Measurements from ENCODE around the gene LGR4.
"Not testable (repeated sequence)": the region's sequence is repeated elsewhere in the genome, so short reads cannot be mapped to it uniquely, and the experiment has no call there.

LGR4 gene

GRCh38 chr11:27370374-27370773 is 102.2 kb downstream of the LGR4 start:
- DNase-seq: no peak

GRCh38 chr11:27367881-27368280 is 104.7 kb downstream of the LGR4 start:
- no peak for DNase-seq

DNA sequence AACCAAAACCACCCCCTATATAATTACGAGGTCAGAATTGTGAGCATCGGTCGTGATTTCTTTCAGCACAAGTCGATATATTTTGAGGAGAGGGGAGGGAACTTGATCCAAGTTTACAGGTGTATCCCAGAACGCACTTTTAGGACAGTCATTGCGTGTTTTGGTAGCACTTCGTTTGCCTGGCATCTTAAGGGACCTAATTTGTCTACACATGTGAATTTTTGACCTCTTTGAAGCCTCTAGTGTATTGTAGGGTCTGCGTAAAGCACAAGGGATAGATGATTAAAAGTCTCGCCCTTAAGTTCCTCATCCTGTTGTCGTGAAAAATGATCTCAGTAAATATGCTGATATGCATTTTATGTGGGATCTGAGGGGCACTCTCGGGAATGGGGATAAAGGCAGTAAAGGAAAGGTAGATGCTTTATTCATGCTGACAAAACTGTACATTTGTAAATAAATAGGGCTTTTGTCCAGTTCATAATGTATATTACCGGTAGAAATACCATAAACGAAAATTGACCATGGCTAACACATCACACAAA is 108.9 kb downstream of the LGR4 start:
- no peak for DNase-seq

DNA sequence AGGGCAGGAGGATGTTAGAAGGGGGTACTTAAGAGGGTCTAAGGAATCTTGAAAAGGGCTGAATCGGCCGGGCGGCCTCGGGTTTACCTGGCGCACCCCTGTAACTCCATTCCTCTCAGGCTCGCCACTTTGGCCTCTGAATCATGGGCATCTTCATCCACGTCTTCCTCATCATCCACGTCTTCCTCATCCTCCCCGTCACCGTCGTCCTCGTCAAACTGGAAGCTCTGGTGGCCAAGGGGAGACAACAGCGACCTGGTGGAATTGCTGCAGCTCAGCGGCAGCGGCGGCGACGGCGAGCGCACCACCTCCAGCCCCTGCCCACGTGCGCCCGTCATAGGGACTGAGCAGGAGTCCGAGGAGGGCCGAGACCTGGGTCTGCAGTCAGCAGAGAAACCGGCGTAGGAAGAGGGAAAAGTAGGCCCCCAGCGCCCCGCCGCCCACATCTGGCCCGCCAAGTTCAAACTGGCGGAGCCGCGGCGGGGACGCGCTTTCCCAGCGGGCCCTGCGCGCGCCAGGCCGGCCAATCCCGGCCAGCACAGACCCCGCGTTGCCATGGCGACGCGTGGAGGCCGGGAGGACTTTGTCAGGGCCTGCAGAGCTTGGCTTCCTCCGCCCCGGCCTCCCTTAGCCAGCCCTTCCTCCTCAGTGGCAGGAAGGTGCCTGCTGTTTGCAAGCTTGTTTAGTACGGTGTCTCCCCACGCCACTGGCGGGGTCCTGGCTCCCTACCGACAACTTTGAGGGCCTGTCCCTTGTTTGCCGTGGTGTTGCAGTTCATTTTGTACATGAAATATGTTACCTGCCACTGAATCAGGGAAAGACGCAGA is 109.6 kb downstream of the LGR4 start, which contains the start of gene CCDC34:
TSS of gene CCDC34 (minus strand) at position 467 of the 827 bp plus-strand sequence. CDS start at position 446, 21 bp downstream.
- peak; percentile 93 for DNase-seq

DNA sequence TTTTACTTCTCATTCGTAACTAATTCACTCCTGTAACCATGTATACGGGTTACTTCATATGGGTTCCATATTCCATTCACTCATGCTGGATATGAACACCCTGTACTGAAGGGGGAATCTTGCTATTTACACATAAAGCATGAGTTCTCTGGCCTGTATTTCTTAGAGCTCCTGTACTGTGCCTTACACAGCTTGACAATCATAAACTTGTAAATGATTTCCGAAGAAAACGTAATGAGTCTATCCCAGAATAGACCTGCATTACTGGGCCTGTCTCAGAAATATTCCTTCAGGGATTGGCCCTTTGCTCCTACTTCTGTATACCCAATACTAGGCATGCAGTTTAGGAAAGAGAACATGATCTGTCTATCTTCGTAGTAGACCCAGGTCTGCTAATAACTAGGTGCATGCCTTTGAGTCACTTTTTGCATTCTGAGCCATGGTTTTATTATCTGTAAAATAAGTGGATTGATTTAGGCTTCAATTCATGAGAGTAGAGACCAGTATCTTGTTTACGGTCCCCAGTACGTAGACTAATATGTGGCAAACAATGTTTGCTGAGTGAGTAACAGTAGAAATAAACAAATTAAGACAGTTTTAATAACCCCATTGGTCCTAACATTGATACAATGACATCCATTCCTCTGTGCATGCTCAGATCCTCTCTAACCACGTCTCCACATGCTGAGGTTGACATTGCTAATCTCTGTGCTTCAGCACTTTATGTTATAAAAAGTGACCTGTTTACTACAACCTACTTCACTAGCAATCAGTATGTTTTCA is 110.8 kb downstream of the LGR4 start:
- DNase-seq: no peak

DNA sequence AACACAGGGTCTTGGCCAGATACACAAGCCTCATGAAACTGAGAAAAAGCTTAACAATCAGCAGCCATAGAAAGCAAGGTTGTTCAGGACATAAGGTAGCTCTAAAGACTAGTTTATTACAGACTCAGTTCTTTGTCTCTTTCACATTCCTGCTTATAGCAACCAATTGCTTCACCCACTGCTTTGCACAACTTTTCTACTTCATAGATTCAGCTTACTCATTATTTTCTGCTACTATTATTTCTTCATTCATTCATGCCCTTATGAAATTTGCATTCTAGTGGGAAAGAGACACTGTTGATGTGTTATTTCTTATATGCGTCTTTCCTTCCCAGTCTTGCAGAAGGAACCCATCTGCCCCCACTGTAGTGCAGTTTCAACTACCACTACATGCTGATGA is 114.3 kb downstream of the LGR4 start:
- DNase-seq: no peak

DNA sequence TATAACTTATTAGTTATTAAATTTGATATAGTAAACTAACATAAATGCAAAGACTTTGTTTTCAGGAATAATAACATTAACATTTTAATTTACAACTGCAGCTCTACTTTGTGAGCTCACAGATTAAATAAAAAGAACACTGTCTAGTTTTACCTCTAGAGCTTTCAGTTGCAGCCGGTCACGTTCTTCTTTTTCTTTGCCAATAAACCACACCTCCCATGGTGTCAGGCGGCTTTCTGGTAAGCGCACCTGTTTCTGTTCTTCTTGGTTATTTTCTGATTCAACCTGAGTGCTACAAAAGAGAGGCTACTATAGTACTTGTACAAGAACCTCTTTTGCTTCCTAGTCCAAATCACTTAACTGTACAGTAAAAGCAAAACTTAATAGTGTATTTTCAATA is 115.3 kb downstream of the LGR4 start:
- no peak for DNase-seq

DNA sequence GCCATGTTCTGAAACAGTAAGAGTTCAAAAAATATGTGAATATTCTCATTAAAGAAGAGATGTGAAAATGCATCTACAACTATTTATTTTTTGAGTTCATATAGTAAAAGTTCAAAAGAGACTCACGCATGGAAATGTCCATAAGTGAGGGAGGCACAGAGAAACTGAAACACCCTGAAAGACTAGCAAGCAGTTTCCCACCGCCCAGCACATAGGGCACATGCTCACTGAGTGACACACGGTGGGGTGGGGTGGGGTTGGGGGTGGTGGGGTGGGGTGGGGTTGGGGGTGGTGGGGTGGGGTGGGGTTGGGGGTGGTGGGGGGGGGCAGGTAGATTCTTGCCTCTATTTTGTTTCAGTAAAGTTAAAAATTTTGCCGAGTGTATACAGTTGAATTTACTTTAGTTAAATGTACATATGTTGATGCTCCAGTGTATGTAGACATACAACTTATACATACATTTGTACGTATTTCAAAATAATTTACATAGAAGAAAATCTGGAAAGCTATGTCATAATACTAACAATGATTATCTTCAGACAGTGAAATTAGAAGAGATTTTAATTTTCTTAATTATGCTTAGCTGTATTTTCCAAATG is 115.9 kb downstream of the LGR4 start:
- no peak for DNase-seq

DNA sequence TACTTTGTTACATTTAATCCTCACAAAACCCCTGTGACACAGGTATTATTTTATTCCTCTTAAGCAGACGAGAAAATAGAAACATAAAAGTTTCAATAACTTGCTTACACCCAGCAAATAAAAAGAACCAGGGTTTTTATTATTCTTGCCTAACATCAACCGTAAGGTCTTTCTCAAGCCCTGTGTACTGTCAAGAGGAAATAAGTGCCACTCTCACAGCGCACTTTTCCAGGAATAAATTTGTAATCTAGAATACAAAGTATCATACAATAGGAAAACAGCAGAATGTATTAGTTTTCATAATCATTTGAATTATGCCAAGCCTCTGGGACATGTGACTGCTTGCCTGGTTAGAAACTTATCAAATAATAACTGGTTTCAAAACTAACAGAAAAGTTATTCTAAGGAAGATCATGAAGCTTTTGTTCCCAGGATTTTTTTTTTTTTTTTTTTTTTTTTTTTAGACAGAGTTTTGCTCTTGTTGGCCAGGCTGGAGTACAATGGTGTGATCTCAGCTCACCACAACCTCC is 117.0 kb downstream of the LGR4 start:
- no peak for DNase-seq

DNA sequence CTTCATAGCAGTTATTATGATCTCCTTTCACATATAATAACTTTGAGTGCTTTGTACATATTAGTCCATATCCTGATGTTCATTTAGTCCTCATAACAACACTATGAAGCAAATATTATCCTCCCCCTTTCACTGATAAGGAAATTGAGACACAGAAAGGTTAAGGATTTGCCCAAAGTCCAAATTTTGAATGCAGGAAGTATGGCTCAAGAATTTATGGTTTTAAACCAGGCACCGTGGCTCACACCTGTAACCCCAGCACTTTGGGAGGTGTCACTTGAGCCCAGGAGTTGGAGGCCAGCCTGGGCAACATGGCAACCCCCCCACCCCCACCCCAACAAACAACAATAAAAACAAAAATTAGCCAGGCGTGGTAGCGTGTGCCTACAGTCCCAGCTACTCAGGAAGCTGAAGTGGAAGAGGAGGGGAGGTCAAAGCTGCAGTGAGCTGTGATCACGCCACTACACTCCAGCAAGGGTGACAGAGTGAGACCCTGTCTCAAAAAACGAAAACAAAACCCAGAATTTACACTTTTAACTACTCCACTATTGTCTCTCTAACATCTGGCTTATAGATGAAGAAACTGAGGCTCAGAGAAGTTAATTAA is 118.1 kb downstream of the LGR4 start:
- DNase-seq: no peak

DNA sequence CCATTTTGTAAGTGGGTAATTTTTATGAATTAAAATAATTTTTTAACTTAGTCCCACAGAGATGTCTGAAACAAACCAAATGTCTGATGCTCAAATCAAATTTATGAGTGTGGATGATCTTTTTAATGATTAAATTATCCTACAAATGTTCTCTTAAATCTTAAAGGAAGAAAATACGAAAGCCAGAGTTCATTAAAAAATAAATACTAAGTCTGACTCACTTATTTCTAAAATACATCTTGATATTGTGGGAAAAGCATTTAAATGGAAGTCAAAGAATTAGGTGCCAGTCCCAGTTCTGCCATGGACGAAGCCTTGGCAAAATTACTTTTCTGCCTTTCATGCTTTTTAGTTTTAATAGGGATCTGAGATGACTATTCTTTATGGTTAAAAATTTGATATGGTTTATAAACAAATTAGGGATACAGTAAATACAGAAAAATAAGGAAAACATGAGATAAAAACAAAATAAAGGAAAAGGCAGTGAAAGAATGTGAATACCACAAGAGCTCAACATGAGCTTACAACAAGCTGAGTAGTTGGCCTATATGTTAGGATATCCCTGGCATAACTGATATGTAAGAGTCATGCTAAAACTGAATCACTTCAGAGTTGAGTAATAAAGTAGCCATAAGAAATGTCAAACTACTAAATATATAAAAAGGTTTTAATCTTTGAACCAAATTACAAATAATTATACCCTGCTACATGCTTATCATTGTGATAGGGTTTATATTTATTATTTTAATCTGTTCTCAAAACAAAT is 118.8 kb downstream of the LGR4 start:
- no peak for DNase-seq

GRCh38 chr11:27352781-27353180 is 119.8 kb downstream of the LGR4 start:
- DNase-seq: no peak

- no peak for DNase-seq
Measured at GRCh38 chr11:27350511-27350910, 122.1 kb downstream of the LGR4 start.

- no peak for DNase-seq
Measured at GRCh38 chr11:27349919-27350318, 122.7 kb downstream of the LGR4 start.

- no peak for DNase-seq
Measured at GRCh38 chr11:27348340-27348873, 124.2 kb downstream of the LGR4 start.

DNA sequence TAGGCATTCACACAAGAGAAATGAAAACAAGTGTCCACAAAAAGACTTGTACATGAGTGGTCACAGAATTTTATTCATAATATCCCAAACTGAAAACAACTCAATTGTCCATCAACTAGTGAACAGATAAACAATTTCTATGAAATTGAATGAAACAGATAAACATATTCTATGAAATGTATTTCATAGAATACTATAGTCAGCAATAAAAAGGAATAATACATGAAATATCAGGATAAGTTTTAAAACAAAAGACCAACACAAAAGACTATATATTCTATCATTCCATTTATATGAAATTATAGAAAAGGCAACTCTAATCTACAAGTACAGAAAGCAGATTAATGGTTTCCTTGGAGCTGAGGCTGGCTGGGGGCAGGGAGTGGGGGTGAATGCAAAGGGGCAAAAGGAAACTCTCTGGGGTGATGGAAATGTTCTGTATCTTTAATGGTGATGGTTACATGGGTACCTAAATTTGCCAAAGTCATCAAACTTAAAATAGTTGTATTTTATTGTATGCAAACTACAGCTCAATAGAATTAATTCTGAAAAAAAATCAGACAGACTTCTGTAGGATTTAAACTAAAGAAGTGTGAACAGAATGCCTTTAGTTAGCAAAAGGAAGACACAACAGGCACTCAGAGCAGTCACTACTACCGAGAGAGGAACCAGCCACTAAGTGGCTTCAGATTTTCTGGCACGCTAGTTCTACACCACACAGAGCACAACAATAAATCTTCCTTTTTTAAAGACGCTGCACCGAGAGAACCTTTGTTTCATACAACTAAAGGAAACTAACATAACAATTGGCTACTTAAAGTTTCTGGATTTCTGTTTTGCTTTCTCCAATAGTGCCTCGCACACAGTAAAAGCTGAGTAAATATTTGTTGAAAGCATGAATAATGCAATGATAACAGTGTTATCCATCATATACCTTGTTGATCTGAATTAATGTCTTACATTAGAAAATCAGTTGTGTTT is 124.9 kb downstream of the LGR4 start:
- no peak for DNase-seq

GRCh38 chr11:27339941-27340340 is 132.6 kb downstream of the LGR4 start:
- no peak for DNase-seq

DNA sequence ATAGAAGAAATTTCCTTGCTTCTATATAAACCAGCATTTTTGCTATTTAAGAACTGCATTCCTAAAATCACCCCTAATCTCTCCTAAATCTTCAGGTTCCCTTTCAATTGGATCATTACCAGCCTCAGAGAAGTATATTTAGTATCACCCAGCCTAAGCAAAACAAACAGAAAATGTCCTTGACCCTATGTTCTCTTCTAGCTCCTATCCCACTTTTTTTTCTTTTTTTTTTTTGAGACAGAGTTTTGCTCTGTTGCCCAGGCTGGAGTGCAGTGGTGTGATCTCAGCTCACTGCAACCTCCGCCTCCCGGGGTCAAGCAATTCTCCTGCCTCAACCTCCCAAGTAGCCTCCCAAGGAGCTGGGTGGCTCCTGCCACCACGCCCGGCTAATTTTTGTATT is 137.8 kb downstream of the LGR4 start:
- DNase-seq: not testable (repeated sequence)

- DNase-seq: no peak
Measured at GRCh38 chr11:27331981-27332380, 140.6 kb downstream of the LGR4 start.

GRCh38 chr11:27330633-27331270 is 141.8 kb downstream of the LGR4 start:
- DNase-seq: no peak
